Neuron (in vitro differentiated cells): ENCODE measurements around the gene TBC1D24.
"Not testable (repeated sequence)": the region's sequence is repeated elsewhere in the genome, so short reads cannot be mapped to it uniquely, and the experiment has no call there.

ENCODE experiments used
- H2AFZ ChIP-seq: one replicate; pipeline ENCODE4 v1.6.1; 2013; ENCODE audit warnings: low read depth, mild to moderate bottlenecking, inconsistent platforms, low read length, moderate library complexity
- H3K27me3 ChIP-seq: one replicate; pipeline ENCODE4 v1.6.1; 2013; ENCODE audit warnings: low read length; ENCODE audit not compliant: insufficient read depth
- H3K36me3 ChIP-seq: one replicate; pipeline ENCODE4 v1.6.1; 2013; ENCODE audit warnings: low read length; ENCODE audit not compliant: insufficient read depth
- H3K4me1 ChIP-seq: one replicate; pipeline ENCODE4 v1.6.1; 2013; ENCODE audit warnings: low read length; ENCODE audit not compliant: insufficient read depth
- H3K4me3 ChIP-seq: 2 replicates; pipeline ENCODE4 v1.5.1; 2013; ENCODE audit warnings: mild to moderate bottlenecking, low read length, moderate library complexity
- H3K9me3 ChIP-seq: one replicate; pipeline ENCODE4 v1.6.1; 2013; ENCODE audit warnings: low read length

TBC1D24 gene

GRCh38 chr16:2473999-2474876, 689 bp upstream of the TBC1D24 start:
- H3K27me3 ChIP-seq = no peaks in the 10 kb centered on the region

GRCh38 chr16:2475413-2476344, 752 bp downstream of the TBC1D24 start:
- H3K9me3 ChIP-seq = no peaks in the 10 kb centered on the region
- H2AFZ ChIP-seq = no peak overlapping the region
- no peaks in the 10 kb centered on the region for H3K36me3 ChIP-seq
- H3K4me3 ChIP-seq = peak overlapping the region; percentile 79
- peaks cover 29% of the 10 kb centered on the region for H3K4me1 ChIP-seq
- no peaks in the 10 kb centered on the region for H3K27me3 ChIP-seq

More at GRCh38 chr16:2473999-2474876, 689 bp upstream of the TBC1D24 start:
- H3K36me3 ChIP-seq = no peaks in the 10 kb centered on the region
- peak overlapping the region; percentile 79 for H3K4me3 ChIP-seq
- peak overlapping the region; percentile 86 for H2AFZ ChIP-seq
- H3K4me1 ChIP-seq = peaks cover 42% of the 10 kb centered on the region
- no peaks in the 10 kb centered on the region for H3K9me3 ChIP-seq

- H3K4me3 ChIP-seq = peak overlapping the region; percentile 4
Measured at GRCh38 chr16:2476345-2476720, 1.4 kb downstream of the TBC1D24 start.

GRCh38 chr16:2476741-2477140, 1.8 kb downstream of the TBC1D24 start:
- Histone ChIP-seq H3K27me3 (no peaks in the 10 kb centered on the region), H2AFZ (no peak overlapping the region), H3K9me3 (no peaks in the 10 kb centered on the region), H3K4me1 (peaks cover 22% of the 10 kb centered on the region), H3K4me3 (peak overlapping the region; percentile 4), H3K36me3 (no peaks in the 10 kb centered on the region)

More at GRCh38 chr16:2476345-2476720, 1.4 kb downstream of the TBC1D24 start:
- H3K9me3 ChIP-seq = no peaks in the 10 kb centered on the region
- H2AFZ ChIP-seq = no peak overlapping the region
- H3K4me1 ChIP-seq = peaks cover 26% of the 10 kb centered on the region
- no peaks in the 10 kb centered on the region for H3K27me3 ChIP-seq
- H3K36me3 ChIP-seq = no peaks in the 10 kb centered on the region

- Histone ChIP-seq H3K4me1 (peaks cover 16% of the 10 kb centered on the region), H2AFZ (no peak overlapping the region), H3K4me3 (no peak overlapping the region), H3K27me3 (no peaks in the 10 kb centered on the region), H3K36me3 (no peaks in the 10 kb centered on the region), H3K9me3 (no peaks in the 10 kb centered on the region)
Measured at GRCh38 chr16:2477327-2477726, 2.4 kb downstream of the TBC1D24 start.

- no peaks in the 10 kb centered on the region for H3K9me3 ChIP-seq
- H2AFZ ChIP-seq = no peak overlapping the region
- H3K4me3 ChIP-seq = no peak overlapping the region
- H3K4me1 ChIP-seq = peaks cover 10% of the 10 kb centered on the region
- H3K36me3 ChIP-seq = no peaks in the 10 kb centered on the region
- H3K27me3 ChIP-seq = no peaks in the 10 kb centered on the region
Measured at GRCh38 chr16:2478279-2478678, 3.4 kb downstream of the TBC1D24 start.

GRCh38 chr16:2479996-2480395, 5.1 kb downstream of the TBC1D24 start:
- H3K4me1 ChIP-seq, H3K36me3 ChIP-seq, H3K9me3 ChIP-seq, H2AFZ ChIP-seq, H3K27me3 ChIP-seq, H3K4me3 ChIP-seq: not testable (repeated sequence)

- H3K27me3 ChIP-seq = no peaks in the 10 kb centered on the region
- H3K4me3 ChIP-seq = no peak overlapping the region
- no peak overlapping the region for H2AFZ ChIP-seq
- peaks cover 4% of the 10 kb centered on the region for H3K4me1 ChIP-seq
- no peaks in the 10 kb centered on the region for H3K9me3 ChIP-seq
- H3K36me3 ChIP-seq = no peaks in the 10 kb centered on the region
Measured at GRCh38 chr16:2480948-2481347, 6.0 kb downstream of the TBC1D24 start.

- Histone ChIP-seq H3K36me3 (no peaks in the 10 kb centered on the region), H3K9me3 (no peaks in the 10 kb centered on the region), H3K4me1 (no peaks in the 10 kb centered on the region), H3K4me3 (no peak overlapping the region), H2AFZ (no peak overlapping the region), H3K27me3 (no peaks in the 10 kb centered on the region)
Measured at GRCh38 chr16:2481676-2482075, 6.7 kb downstream of the TBC1D24 start.

- H3K27me3 ChIP-seq = no peaks in the 10 kb centered on the region
- no peak overlapping the region for H2AFZ ChIP-seq
- no peaks in the 10 kb centered on the region for H3K9me3 ChIP-seq
- no peaks in the 10 kb centered on the region for H3K4me1 ChIP-seq
- no peak overlapping the region for H3K4me3 ChIP-seq
- H3K36me3 ChIP-seq = no peaks in the 10 kb centered on the region
Measured at GRCh38 chr16:2482249-2482648, 7.3 kb downstream of the TBC1D24 start.

- no peaks in the 10 kb centered on the region for H3K9me3 ChIP-seq
- H3K4me1 ChIP-seq = no peaks in the 10 kb centered on the region
- no peak overlapping the region for H2AFZ ChIP-seq
- no peaks in the 10 kb centered on the region for H3K27me3 ChIP-seq
- no peak overlapping the region for H3K4me3 ChIP-seq
- H3K36me3 ChIP-seq = no peaks in the 10 kb centered on the region
Measured at GRCh38 chr16:2482708-2483534, 8.0 kb downstream of the TBC1D24 start.

- Histone ChIP-seq H3K36me3 (no peaks in the 10 kb centered on the region), H3K4me3 (no peak overlapping the region), H2AFZ (no peak overlapping the region), H3K9me3 (no peaks in the 10 kb centered on the region), H3K4me1 (no peaks in the 10 kb centered on the region), H3K27me3 (no peaks in the 10 kb centered on the region)
Measured at GRCh38 chr16:2483939-2484897, 9.3 kb downstream of the TBC1D24 start.
